Endothelial cell of umbilical vein (primary cell): ENCODE results near the gene ACVR2A. TPM values are rescaled to one million over a fixed set of nuclear protein-coding genes. Genes with fewer than 3 reads are reported as not detected.

ENCODE experiments used
- BruUV-seq: library from RNA; stranded (reverse); fragments of 400-500 nt; replicated peaks from 2 replicates; lab custom pipeline; 2021; lab: Mats Ljungman, UMichigan
- CTCF ChIA-PET: fragments of 300-600, 350-600 bp; sonication (Branson Sonifier 250); formaldehyde crosslinking; loops from one replicate; lab custom pipeline; 2021; ENCODE audit warnings: antibody characterized with exemption, inconsistent platforms; lab: Charles Lee
- POLR2A ChIA-PET: fragments of 300-600, 350-600 bp; sonication (Branson Sonifier 250); formaldehyde crosslinking; loops from one replicate; lab custom pipeline; 2021; ENCODE audit warnings: antibody characterized with exemption, inconsistent platforms; lab: Charles Lee
- DNase-seq: peaks from one replicate; pipeline ENCODE4 v3.0.0-alpha.2; 2011; ENCODE audit warnings: low read depth, low spot score
- FAIRE-seq: peaks from 2 replicates; lab custom pipeline; 2011; peaks lifted over from hg19 to GRCh38; lab: Jason Lieb, UNC
- H2AFZ ChIP-seq: 2 replicates; pipeline ENCODE4 v1.6.0; 2012; ENCODE audit warnings: low read depth, low read length, control low read depth, inconsistent platforms
- H3K27ac ChIP-seq: 2 replicates; pipeline ENCODE4 v1.5.1; 2011; ENCODE audit warnings: low read depth, mild to moderate bottlenecking, control low read depth, low read length, moderate library complexity; ENCODE audit not compliant: insufficient read depth
- H3K27me3 ChIP-seq, 2 experiments: 2 replicates each; pipeline versions ENCODE4 v1.6.0 to v1.6.1; 2011; ENCODE audit warnings: low read length in 2 of 2, mixed read lengths in 1 of 2; ENCODE audit not compliant: control insufficient read depth in 2 of 2, insufficient read depth in 2 of 2
- H3K36me3 ChIP-seq, 2 experiments: 2 replicates in 1 of 2; 3 replicates in 1 of 2; pipeline ENCODE4 v1.5.1; 2011; ENCODE audit warnings: low read length in 2 of 2, mild to moderate bottlenecking in 1 of 2, moderate library complexity in 1 of 2; ENCODE audit not compliant: control insufficient read depth in 2 of 2, insufficient read depth in 2 of 2; ENCODE audit errors: extremely low read depth in 1 of 2
- H3K4me1 ChIP-seq: 3 replicates; pipeline ENCODE4 v1.5.1; 2011; ENCODE audit warnings: mild to moderate bottlenecking, low read length; ENCODE audit not compliant: control insufficient read depth, insufficient read depth; ENCODE audit errors: extremely low read depth
- H3K4me2 ChIP-seq: 2 replicates; pipeline ENCODE4 v1.6.1; 2011; ENCODE audit warnings: low read length, control low read depth, mixed read lengths; ENCODE audit not compliant: insufficient read depth
- H3K4me3 ChIP-seq, 3 experiments: fragments of 200-600 bp in 1 of 3; sonication (generic), shearing (Covaris generic) in 1 of 3; replicated peaks in 1 of 3; 2 replicates each; pipeline ENCODE4 v1.5.1; 2011 to 2016; ENCODE audit warnings: control low read depth in 3 of 3, low read length in 3 of 3, mild to moderate bottlenecking in 2 of 3, inconsistent platforms in 1 of 3, low read depth in 1 of 3, moderate library complexity in 1 of 3; ENCODE audit not compliant: insufficient read depth in 1 of 3
- H3K79me2 ChIP-seq: 2 replicates; pipeline ENCODE4 v1.6.0; 2012; ENCODE audit warnings: low read length, inconsistent platforms; ENCODE audit not compliant: control insufficient read depth, insufficient read depth
- H3K9ac ChIP-seq: replicated peaks from 2 replicates; pipeline ENCODE3; 2011; ENCODE audit warnings: low read length, control low read depth; ENCODE audit not compliant: insufficient read depth; ENCODE audit errors: extremely low read depth
- H3K9me1 ChIP-seq: replicated peaks from 3 replicates; pipeline ENCODE4 v1.6.0; 2011; ENCODE audit warnings: mild to moderate bottlenecking, low read length; ENCODE audit not compliant: control insufficient read depth, insufficient read depth; ENCODE audit errors: extremely low read depth
- H3K9me3 ChIP-seq: replicated peaks from 2 replicates; pipeline ENCODE4 v1.5.1; 2012; ENCODE audit warnings: low read length, inconsistent platforms; ENCODE audit not compliant: control insufficient read depth, insufficient read depth
- H4K20me1 ChIP-seq: replicated peaks from 2 replicates; pipeline ENCODE3; 2011; ENCODE audit warnings: mild to moderate bottlenecking, low read length; ENCODE audit not compliant: control insufficient read depth, insufficient read depth; ENCODE audit errors: extremely low read depth
- EZH2 ChIP-seq: IDR thresholded peaks from 2 replicates; pipeline ENCODE4 v1.6.1; 2012; ENCODE audit warnings: borderline replicate concordance, low read depth, mild to moderate bottlenecking, moderate library complexity, low read length, inconsistent platforms; ENCODE audit not compliant: severe bottlenecking
- FOS ChIP-seq: IDR thresholded peaks from 2 replicates; pipeline ENCODE4 v1.6.1; 2011; ENCODE audit warnings: mild to moderate bottlenecking, low read length, moderate library complexity, borderline replicate concordance; ENCODE audit not compliant: insufficient read depth
- GATA2 ChIP-seq: IDR thresholded peaks from 2 replicates; pipeline ENCODE4 v1.7.0; 2011; ENCODE audit warnings: low read depth, mild to moderate bottlenecking, moderate library complexity, mixed read lengths, low read length; ENCODE audit not compliant: insufficient read length, insufficient read depth
- JUN ChIP-seq: IDR thresholded peaks from 2 replicates; pipeline ENCODE4 v1.6.1; 2011; ENCODE audit warnings: borderline replicate concordance, low read depth; ENCODE audit not compliant: insufficient read length, insufficient read depth
- MYC ChIP-seq: IDR thresholded peaks from one replicate; pipeline ENCODE4 v1.6.1; 2011; ENCODE audit warnings: mild to moderate bottlenecking, low read depth, low read length
- POLR2A ChIP-seq: IDR thresholded peaks from 2 replicates; pipeline ENCODE4 v1.6.1; 2012; ENCODE audit warnings: low read depth, mild to moderate bottlenecking, control low read depth, low read length
- POLR2AphosphoS5 ChIP-seq: IDR thresholded peaks from 2 replicates; pipeline ENCODE4 v1.6.1; 2012; ENCODE audit warnings: low read depth, mild to moderate bottlenecking, control low read depth, low read length, moderate library complexity; ENCODE audit not compliant: insufficient read depth
- dilution Hi-C: fragments of 300-500 bp; cut with MboI; formaldehyde crosslinking; loops from one replicate; pipeline ENCODE4 v1.15.0; 2019; ENCODE audit warnings: low sequenced_read_pairs; ENCODE audit not compliant: extremely low pct_ligation_motif_present
- intact Hi-C: fragments of 100-400 bp; cut with micrococcal nuclease; formaldehyde crosslinking; loops from one replicate; pipeline ENCODE4 v1.10.0; 2022
- polyA plus RNA-seq, 4 experiments: library from polyadenylated mRNA; depleted of rRNA in 3 of 4; stranded (reverse) in 3 of 4; unstranded in 1 of 4; fragments of >200 nt; gene quantifications; 2 replicates each; pipeline versions ENCODE4 v1.2.1 to v1.2.3, GENCODE V29; 2011 to 2012; ENCODE audit warnings: missing spikeins in 1 of 4
- total RNA-seq: library from RNA; stranded (reverse); gene quantifications from 2 replicates; pipeline ENCODE4 v1.2.3, GENCODE V29; 2021
- TF ChIP-seq, protein P1 (sequence below), 2 donors: IDR thresholded peaks; 1 replicate in 1 of 2; 2 replicates in 1 of 2; pipeline ENCODE4 v1.5.1; 2011; ENCODE audit warnings: low read length in 2 of 2, mild to moderate bottlenecking in 2 of 2, moderate library complexity in 2 of 2, control low read depth in 1 of 2, inconsistent platforms in 1 of 2, low read depth in 1 of 2; ENCODE audit not compliant: insufficient read depth in 1 of 2; ENCODE audit errors: extremely low read depth in 1 of 2
- TF ChIP-seq, protein P2 (sequence below): IDR thresholded peaks from 2 replicates; pipeline ENCODE4 v1.6.1; 2011; ENCODE audit not compliant: insufficient read depth, insufficient read length

ACVR2A gene
- total and polyA plus RNA-seq, 2 donors (not counting 3 experiments of a cell fraction or from before 2014, with no cell fraction given), result 1.7 to 7.9 TPM

DNA sequence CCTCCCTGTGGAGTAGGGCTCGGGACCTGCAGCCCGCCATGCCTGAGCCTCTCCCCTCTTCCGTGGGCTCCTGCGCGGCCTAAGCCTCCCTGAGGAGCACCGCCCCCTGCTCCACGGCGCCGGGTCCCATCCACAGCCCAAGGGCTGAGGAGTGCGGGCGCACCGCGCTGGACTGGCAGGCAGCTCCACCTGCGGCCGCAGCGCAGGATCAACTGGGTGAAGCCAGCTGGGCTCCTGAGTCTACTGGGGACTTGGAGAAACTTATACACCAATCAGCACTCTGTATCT is 17.8 kb upstream of the ACVR2A start:
- intact Hi-C loops, result no loop called here
- H3K4me2 ChIP-seq, result no peak overlapping the region
- H3K9ac ChIP-seq, result no peak overlapping the region
- CTCF ChIA-PET, result no interaction called here
- FAIRE-seq (no peak), DNase-seq (no peak)
- TF ChIP-seq POLR2AphosphoS5 (no peak), JUN (no peak), EZH2 (no peak), MYC (no peak), POLR2A (no peak), GATA2 (no peak), FOS (no peak)
- TF ChIP-seq, protein P1, sequence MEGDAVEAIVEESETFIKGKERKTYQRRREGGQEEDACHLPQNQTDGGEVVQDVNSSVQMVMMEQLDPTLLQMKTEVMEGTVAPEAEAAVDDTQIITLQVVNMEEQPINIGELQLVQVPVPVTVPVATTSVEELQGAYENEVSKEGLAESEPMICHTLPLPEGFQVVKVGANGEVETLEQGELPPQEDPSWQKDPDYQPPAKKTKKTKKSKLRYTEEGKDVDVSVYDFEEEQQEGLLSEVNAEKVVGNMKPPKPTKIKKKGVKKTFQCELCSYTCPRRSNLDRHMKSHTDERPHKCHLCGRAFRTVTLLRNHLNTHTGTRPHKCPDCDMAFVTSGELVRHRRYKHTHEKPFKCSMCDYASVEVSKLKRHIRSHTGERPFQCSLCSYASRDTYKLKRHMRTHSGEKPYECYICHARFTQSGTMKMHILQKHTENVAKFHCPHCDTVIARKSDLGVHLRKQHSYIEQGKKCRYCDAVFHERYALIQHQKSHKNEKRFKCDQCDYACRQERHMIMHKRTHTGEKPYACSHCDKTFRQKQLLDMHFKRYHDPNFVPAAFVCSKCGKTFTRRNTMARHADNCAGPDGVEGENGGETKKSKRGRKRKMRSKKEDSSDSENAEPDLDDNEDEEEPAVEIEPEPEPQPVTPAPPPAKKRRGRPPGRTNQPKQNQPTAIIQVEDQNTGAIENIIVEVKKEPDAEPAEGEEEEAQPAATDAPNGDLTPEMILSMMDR (IDR thresholded peaks at IDR 0.05; ENCODE audit: extremely low read depth in 1 of 2, insufficient read depth in 1 of 2, low read depth in 1 of 2, low read length in 2 of 2), result no peak
- TF ChIP-seq, protein P2, sequence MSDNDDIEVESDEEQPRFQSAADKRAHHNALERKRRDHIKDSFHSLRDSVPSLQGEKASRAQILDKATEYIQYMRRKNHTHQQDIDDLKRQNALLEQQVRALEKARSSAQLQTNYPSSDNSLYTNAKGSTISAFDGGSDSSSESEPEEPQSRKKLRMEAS, result no peak
- no peaks in the 10 kb centered on the region for H3K27me3 ChIP-seq
- no peak overlapping the region for H3K4me3 ChIP-seq
- POLR2A ChIA-PET, result no interaction called here
- no peaks in the 10 kb centered on the region for H3K9me3 ChIP-seq
- H3K79me2 ChIP-seq, result no peaks in the 10 kb centered on the region
- no peaks in the 10 kb centered on the region for H3K9me1 ChIP-seq
- H3K4me1 ChIP-seq, result peaks cover 7% of the 10 kb centered on the region
- no peaks in the 10 kb centered on the region for H3K36me3 ChIP-seq
- H4K20me1 ChIP-seq, result no peaks in the 10 kb centered on the region
- no peak overlapping the region for H3K27ac ChIP-seq
- BruUV-seq, result no TSS peak
- dilution Hi-C loops, result no loop called here
- no peak overlapping the region for H2AFZ ChIP-seq
